ENCODE measurements around the gene KNDC1. TPM values are rescaled to one million over a fixed set of nuclear protein-coding genes. Genes with fewer than 3 reads are reported as not detected.

The KNDC1 gene
- total and polyA plus RNA-seq, 2 donors (not counting 1 experiment from before 2014, with no cell fraction given): 0.17 to 0.45 TPM

DNA sequence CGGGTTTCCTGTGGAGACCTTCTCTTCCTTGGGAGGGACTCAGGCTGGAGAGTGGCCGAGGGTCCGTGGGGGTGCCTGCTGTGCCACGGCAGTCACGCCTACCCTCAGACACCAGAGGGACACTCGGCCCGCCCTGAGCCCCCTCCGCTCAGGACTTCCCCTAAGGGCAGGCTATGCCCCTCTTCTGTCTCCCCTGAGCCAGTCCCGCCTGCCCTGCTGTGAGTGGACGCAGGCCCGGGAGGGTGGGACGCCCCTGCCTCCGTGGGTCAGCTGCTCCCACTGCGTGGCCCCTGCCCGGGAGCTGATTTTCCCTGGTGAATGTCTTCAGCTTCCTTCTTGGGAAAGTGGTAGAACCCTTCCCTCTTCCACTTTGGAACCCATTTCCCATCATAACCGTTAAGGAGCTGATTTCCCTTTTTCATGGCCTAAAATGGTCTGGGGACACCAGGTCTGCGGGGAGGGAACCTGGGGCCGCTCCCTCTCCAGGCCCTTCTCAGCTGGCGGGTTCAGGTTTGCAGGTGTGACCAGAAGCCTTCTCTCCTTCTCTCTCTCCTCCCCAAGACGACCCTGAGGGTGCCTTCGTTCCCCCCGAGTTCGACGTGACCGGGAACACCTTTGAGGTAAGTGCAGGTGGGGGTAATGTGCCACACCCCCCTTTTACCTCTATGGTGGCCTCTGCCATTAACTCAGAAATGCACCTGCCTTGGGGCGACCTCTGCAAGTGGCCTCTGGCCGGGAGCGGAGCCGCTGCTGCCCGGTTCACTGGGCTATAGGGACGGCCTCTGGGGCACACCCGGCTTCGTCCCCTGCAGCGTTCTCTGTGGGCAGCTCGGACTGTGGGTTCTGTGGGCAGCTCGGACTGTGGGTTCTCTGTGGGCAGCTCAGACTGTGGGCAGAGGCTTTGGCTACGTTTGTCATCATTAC lies 7.9 kb downstream of the KNDC1 start:
- 91% methylated on average over 32 of the region's 37 CpGs for WGBS (ENCODE audit: insufficient coverage)
- peaks cover 13% of the 10 kb centered on the region for H3K27me3 Mint-ChIP-seq
- H3K27ac Mint-ChIP-seq: no peak overlapping the region
- Histone ChIP-seq H3K9ac (ENCODE audit: low read length) (no peak overlapping the region), H3K27ac (ENCODE audit: low read length in 2 of 2) (no peak overlapping the region), H2AFZ (ENCODE audit: insufficient read depth, low read depth, low read length, poor library complexity, severe bottlenecking) (no peak overlapping the region), H3K36me3 (replicated peaks in 1 of 2; ENCODE audit: control extremely low read depth in 1 of 2, control insufficient read depth in 1 of 2, extremely low read depth in 1 of 2, insufficient read depth in 2 of 2, low read length in 1 of 2) (no peaks in the 10 kb centered on the region), H3K79me2 (ENCODE audit: control insufficient read depth, insufficient read depth, low read length) (no peaks in the 10 kb centered on the region), H3K4me2 (replicated peaks; ENCODE audit: low read depth, low read length, poor library complexity, severe bottlenecking) (no peak overlapping the region), H4K20me1 (ENCODE audit: control insufficient read depth, insufficient read depth, low read length, poor library complexity, severe bottlenecking) (no peaks in the 10 kb centered on the region), H3K4me1 (ENCODE audit: control insufficient read depth in 2 of 2, insufficient read depth in 2 of 2, low read length in 2 of 2) (no peaks in the 10 kb centered on the region), H3K4me3 (ENCODE audit: control extremely low read depth in 1 of 5, extremely low read depth in 1 of 5, insufficient read depth in 1 of 5, low read depth in 2 of 5, low read length in 4 of 5) (no peak overlapping the region), H3K27me3 (replicated peaks in 1 of 4; ENCODE audit: control extremely low read depth in 1 of 4, control insufficient read depth in 3 of 4, insufficient read depth in 4 of 4, low read length in 3 of 4) (peaks cover 0 to 5% (median 0%) of the 10 kb centered on the region in 4 experiments), H3K9me3 (ENCODE audit: control extremely low read depth in 1 of 3, control insufficient read depth in 2 of 3, insufficient read depth in 1 of 3, low read length in 2 of 3) (peaks cover 0 to 18% (median 0%) of the 10 kb centered on the region in 3 donors)
- ChIA-PET POLR2A (no interaction called here), CTCF (no interaction called here)
- no peaks in the 10 kb centered on the region for H3K4me1 Mint-ChIP-seq
- no peak overlapping the region for H3K4me3 Mint-ChIP-seq
- DNase-seq (no peak), ATAC-seq (ENCODE audit: low read depth) (no peak)
- no peak for TF ChIP-seq EZH2 (IDR thresholded peaks at IDR 0.05; ENCODE audit: borderline replicate concordance, insufficient read depth, low read depth, low read length, poor library complexity, severe bottlenecking)
- TF ChIP-seq, protein P1, sequence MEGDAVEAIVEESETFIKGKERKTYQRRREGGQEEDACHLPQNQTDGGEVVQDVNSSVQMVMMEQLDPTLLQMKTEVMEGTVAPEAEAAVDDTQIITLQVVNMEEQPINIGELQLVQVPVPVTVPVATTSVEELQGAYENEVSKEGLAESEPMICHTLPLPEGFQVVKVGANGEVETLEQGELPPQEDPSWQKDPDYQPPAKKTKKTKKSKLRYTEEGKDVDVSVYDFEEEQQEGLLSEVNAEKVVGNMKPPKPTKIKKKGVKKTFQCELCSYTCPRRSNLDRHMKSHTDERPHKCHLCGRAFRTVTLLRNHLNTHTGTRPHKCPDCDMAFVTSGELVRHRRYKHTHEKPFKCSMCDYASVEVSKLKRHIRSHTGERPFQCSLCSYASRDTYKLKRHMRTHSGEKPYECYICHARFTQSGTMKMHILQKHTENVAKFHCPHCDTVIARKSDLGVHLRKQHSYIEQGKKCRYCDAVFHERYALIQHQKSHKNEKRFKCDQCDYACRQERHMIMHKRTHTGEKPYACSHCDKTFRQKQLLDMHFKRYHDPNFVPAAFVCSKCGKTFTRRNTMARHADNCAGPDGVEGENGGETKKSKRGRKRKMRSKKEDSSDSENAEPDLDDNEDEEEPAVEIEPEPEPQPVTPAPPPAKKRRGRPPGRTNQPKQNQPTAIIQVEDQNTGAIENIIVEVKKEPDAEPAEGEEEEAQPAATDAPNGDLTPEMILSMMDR (IDR thresholded peaks at IDR 0.05): no peak
- H3K9me3 Mint-ChIP-seq (ENCODE audit: insufficient read depth): peaks cover 3% of the 10 kb centered on the region
- intact Hi-C loops (cut with micrococcal nuclease): no loop called here

DNA sequence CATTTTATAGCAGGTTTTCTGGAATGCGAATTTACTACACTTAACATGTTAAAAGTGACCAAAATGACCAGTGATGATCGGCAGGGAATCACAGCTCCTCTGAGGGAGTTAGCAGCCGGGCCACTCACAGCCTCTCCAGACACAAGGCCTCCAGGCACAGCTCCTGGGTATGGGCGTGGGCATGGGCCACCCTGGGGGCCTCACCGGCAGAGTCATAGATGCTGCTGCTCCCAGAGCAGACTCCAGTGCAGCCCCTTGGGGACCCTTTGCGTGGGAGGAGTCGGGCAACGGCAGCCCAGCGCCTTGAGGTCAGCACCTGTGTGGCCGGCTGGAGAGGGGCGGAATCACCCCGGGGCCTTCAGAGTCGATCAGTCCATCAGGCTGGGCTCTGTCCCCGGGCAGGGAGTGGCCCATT lies 8.6 kb downstream of the KNDC1 start:
- Histone ChIP-seq H4K20me1 (ENCODE audit: control insufficient read depth, insufficient read depth, low read length, poor library complexity, severe bottlenecking) (no peaks in the 10 kb centered on the region), H3K36me3 (replicated peaks in 1 of 2; ENCODE audit: control extremely low read depth in 1 of 2, control insufficient read depth in 1 of 2, extremely low read depth in 1 of 2, insufficient read depth in 2 of 2, low read length in 1 of 2) (no peaks in the 10 kb centered on the region), H3K27ac (ENCODE audit: low read length in 2 of 2) (no peak overlapping the region), H3K79me2 (ENCODE audit: control insufficient read depth, insufficient read depth, low read length) (no peaks in the 10 kb centered on the region), H3K9ac (ENCODE audit: low read length) (no peak overlapping the region), H3K4me1 (ENCODE audit: control insufficient read depth in 2 of 2, insufficient read depth in 2 of 2, low read length in 2 of 2) (no peaks in the 10 kb centered on the region), H3K27me3 (replicated peaks in 1 of 4; ENCODE audit: control extremely low read depth in 1 of 4, control insufficient read depth in 3 of 4, insufficient read depth in 4 of 4, low read length in 3 of 4) (peaks cover 0 to 5% (median 0%) of the 10 kb centered on the region in 4 experiments), H3K4me2 (replicated peaks; ENCODE audit: low read depth, low read length, poor library complexity, severe bottlenecking) (no peak overlapping the region), H2AFZ (ENCODE audit: insufficient read depth, low read depth, low read length, poor library complexity, severe bottlenecking) (no peak overlapping the region), H3K9me3 (ENCODE audit: control extremely low read depth in 1 of 3, control insufficient read depth in 2 of 3, insufficient read depth in 1 of 3, low read length in 2 of 3) (peaks cover 0 to 19% (median 0%) of the 10 kb centered on the region in 3 donors), H3K4me3 (ENCODE audit: control extremely low read depth in 1 of 5, extremely low read depth in 1 of 5, insufficient read depth in 1 of 5, low read depth in 2 of 5, low read length in 4 of 5) (no peak overlapping the region)
- H3K27ac Mint-ChIP-seq: no peak overlapping the region
- intact Hi-C loops (cut with micrococcal nuclease): no loop called here
- ChIA-PET POLR2A (no interaction called here), CTCF (no interaction called here)
- 85% methylated on average over 14 of the region's 14 CpGs for WGBS (ENCODE audit: insufficient coverage)
- H3K4me3 Mint-ChIP-seq: no peak overlapping the region
- no peak for TF ChIP-seq EZH2 (IDR thresholded peaks at IDR 0.05; ENCODE audit: borderline replicate concordance, insufficient read depth, low read depth, low read length, poor library complexity, severe bottlenecking)
- TF ChIP-seq, protein P1 (IDR thresholded peaks at IDR 0.05): no peak
- no peak for ATAC-seq (ENCODE audit: low read depth)
- peaks cover 3% of the 10 kb centered on the region for H3K9me3 Mint-ChIP-seq (ENCODE audit: insufficient read depth)
- no peak for DNase-seq
- H3K4me1 Mint-ChIP-seq: no peaks in the 10 kb centered on the region
- peaks cover 19% of the 10 kb centered on the region for H3K27me3 Mint-ChIP-seq
